ENCODE results near the gene GRIK1.

The GRIK1 gene

GRCh38 chr21:29942034-29942433 lies 2.2 kb upstream of the GRIK1 start:
- ChIA-PET CTCF (no interaction called here), POLR2A (no interaction called here)
- no peak for TF ChIP-seq ZNF311 (tag by site-specific recombination; IDR thresholded peaks at IDR 0.05; ENCODE audit: borderline replicate concordance)
- no peak for TF ChIP-seq ZNF530 (tag by site-specific recombination; IDR thresholded peaks at IDR 0.05; ENCODE audit: low read depth)
- TF ChIP-seq, protein P1, sequence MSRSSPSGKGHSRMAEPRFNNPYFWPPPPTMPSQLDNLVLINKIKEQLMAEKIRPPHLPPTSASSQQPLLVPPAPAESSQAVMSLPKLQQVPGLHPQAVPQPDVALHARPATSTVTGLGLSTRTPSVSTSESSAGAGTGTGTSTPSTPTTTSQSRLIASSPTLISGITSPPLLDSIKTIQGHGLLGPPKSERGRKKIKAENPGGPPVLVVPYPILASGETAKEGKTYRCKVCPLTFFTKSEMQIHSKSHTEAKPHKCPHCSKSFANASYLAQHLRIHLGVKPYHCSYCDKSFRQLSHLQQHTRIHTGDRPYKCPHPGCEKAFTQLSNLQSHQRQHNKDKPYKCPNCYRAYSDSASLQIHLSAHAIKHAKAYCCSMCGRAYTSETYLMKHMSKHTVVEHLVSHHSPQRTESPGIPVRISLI (tag by site-specific recombination; IDR thresholded peaks at IDR 0.05) = no peak
- no peak for TF ChIP-seq ZNF596 (tag by site-specific recombination; IDR thresholded peaks at IDR 0.05)
- TF ChIP-seq ZBTB21 (tag by site-specific recombination; IDR thresholded peaks at IDR 0.05) = no peak
- no peak for TF ChIP-seq ZNF404 (tag by site-specific recombination; IDR thresholded peaks at IDR 0.05)
- no peak for TF ChIP-seq ZNF518A (tag by site-specific recombination; conservative IDR thresholded peaks at IDR 0.05; ENCODE audit: low read depth)
- TF ChIP-seq YY2 (tag by site-specific recombination; IDR thresholded peaks at IDR 0.05) = no peak
- TF ChIP-seq, protein P2, sequence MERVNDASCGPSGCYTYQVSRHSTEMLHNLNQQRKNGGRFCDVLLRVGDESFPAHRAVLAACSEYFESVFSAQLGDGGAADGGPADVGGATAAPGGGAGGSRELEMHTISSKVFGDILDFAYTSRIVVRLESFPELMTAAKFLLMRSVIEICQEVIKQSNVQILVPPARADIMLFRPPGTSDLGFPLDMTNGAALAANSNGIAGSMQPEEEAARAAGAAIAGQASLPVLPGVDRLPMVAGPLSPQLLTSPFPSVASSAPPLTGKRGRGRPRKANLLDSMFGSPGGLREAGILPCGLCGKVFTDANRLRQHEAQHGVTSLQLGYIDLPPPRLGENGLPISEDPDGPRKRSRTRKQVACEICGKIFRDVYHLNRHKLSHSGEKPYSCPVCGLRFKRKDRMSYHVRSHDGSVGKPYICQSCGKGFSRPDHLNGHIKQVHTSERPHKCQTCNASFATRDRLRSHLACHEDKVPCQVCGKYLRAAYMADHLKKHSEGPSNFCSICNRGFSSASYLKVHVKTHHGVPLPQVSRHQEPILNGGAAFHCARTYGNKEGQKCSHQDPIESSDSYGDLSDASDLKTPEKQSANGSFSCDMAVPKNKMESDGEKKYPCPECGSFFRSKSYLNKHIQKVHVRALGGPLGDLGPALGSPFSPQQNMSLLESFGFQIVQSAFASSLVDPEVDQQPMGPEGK (tag by site-specific recombination; IDR thresholded peaks at IDR 0.05) = no peak
- TF ChIP-seq ZNF791 (tag by site-specific recombination; IDR thresholded peaks at IDR 0.05) = no peak
- Histone ChIP-seq H3K4me1 (ENCODE audit: control insufficient read depth, insufficient read depth, low read length) (no peaks in the 10 kb centered on the region), H3K9me3 (ENCODE audit: control insufficient read depth, insufficient read depth, low read depth, low read length) (no peaks in the 10 kb centered on the region), H3K4me3 (ENCODE audit: low read depth, low read length) (no peak overlapping the region), H3K36me3 (ENCODE audit: control insufficient read depth in 2 of 2, insufficient read depth in 1 of 2, low read length in 2 of 2) (no peaks in the 10 kb centered on the region), H3K27ac (ENCODE audit: extremely low read depth, low read depth, low read length) (no peak overlapping the region)

DNA sequence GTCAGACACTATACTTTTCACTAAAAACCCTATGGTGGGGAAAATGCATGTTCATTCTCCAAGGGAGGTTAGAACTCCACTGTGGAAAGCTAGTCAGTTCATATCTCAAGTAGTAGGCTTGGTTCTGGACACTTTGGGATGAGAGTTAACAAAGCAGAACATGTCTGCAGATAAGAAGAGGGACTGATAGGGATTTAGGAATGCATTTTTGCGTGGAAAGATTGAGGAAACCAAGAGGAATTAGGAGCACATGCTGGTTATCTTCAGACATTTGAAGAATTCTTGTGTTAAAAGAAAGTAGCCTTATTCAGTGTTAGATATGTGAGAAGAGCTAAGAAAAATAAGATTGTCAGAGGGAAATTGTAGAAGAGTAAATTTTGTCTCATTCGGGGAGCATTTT lies 1.2 kb upstream of the GRIK1 start:
- CTCF ChIA-PET = interaction anchor here (0.6 to 0.7 kb wide), 2 partner anchors 226 to 331 kb away, joined by 3 read pairs; no protein-coding TSS in a partner anchor

More for the DNA sequence above, 1.2 kb upstream of the GRIK1 start:
- Histone ChIP-seq H3K4me3 (ENCODE audit: low read depth, low read length) (no peak overlapping the region), H3K36me3 (ENCODE audit: control insufficient read depth in 2 of 2, insufficient read depth in 1 of 2, low read length in 2 of 2) (no peaks in the 10 kb centered on the region), H3K9me3 (ENCODE audit: control insufficient read depth, insufficient read depth, low read depth, low read length) (no peaks in the 10 kb centered on the region), H3K27ac (ENCODE audit: extremely low read depth, low read depth, low read length) (no peak overlapping the region), H3K4me1 (ENCODE audit: control insufficient read depth, insufficient read depth, low read length) (no peaks in the 10 kb centered on the region)
- TF ChIP-seq ZNF558 (tag by site-specific recombination; IDR thresholded peaks at IDR 0.05) (no peak), ZSCAN23 (tag by site-specific recombination; IDR thresholded peaks at IDR 0.05) (no peak), ZFP37 (tag by site-specific recombination; IDR thresholded peaks at IDR 0.05) (no peak)
- TF ChIP-seq, protein P3, sequence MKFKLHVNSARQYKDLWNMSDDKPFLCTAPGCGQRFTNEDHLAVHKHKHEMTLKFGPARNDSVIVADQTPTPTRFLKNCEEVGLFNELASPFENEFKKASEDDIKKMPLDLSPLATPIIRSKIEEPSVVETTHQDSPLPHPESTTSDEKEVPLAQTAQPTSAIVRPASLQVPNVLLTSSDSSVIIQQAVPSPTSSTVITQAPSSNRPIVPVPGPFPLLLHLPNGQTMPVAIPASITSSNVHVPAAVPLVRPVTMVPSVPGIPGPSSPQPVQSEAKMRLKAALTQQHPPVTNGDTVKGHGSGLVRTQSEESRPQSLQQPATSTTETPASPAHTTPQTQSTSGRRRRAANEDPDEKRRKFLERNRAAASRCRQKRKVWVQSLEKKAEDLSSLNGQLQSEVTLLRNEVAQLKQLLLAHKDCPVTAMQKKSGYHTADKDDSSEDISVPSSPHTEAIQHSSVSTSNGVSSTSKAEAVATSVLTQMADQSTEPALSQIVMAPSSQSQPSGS (tag by site-specific recombination; IDR thresholded peaks at IDR 0.05; ENCODE audit: low read depth) = no peak
- POLR2A ChIA-PET = no interaction called here
